OCI-LY1 (cell line): ENCODE data around the gene RALGDS.

Experiments
- H2AFZ ChIP-seq: fragments of 200-600 bp; sonication (generic), shearing (Covaris generic); 2 replicates; pipeline ENCODE4 v1.6.0; 2014; ENCODE audit warnings: antibody characterized with exemption, mild to moderate bottlenecking, low read length
- H3F3A ChIP-seq: fragments of 200-600 bp; sonication (generic), shearing (Covaris generic); 2 replicates; pipeline ENCODE4 v1.6.0; 2014; ENCODE audit warnings: mild to moderate bottlenecking, antibody characterized with exemption, low read length, moderate library complexity; ENCODE audit not compliant: insufficient read depth
- H3K27ac ChIP-seq: fragments of 200-600 bp; sonication (generic); 2 replicates; pipeline ENCODE4 v1.5.1; 2014; ENCODE audit warnings: low read length, mixed run types, mild to moderate bottlenecking, low read depth; ENCODE audit not compliant: poor library complexity, severe bottlenecking
- H3K27me3 ChIP-seq: fragments of 200-600 bp; sonication (generic); 2 replicates; pipeline ENCODE4 v1.6.0; 2014; ENCODE audit warnings: antibody characterized with exemption, mild to moderate bottlenecking, low read length, moderate library complexity; ENCODE audit not compliant: insufficient read depth
- H3K36me3 ChIP-seq: fragments of 200-600 bp; sonication (generic); 2 replicates; pipeline ENCODE4 v1.6.1; 2014; ENCODE audit warnings: mild to moderate bottlenecking, antibody characterized with exemption, low read length, moderate library complexity, mixed read lengths; ENCODE audit not compliant: insufficient read depth
- H3K4me1 ChIP-seq: fragments of 200-600 bp; sonication (generic); 2 replicates; pipeline ENCODE4 v1.5.1; 2014; ENCODE audit warnings: mild to moderate bottlenecking, low read length, moderate library complexity; ENCODE audit not compliant: insufficient read depth, severe bottlenecking
- H3K4me2 ChIP-seq: fragments of 200-600 bp; sonication (generic), shearing (Covaris generic); 2 replicates; pipeline ENCODE4 v1.6.1; 2014; ENCODE audit warnings: low read length
- H3K4me3 ChIP-seq: fragments of 200-600 bp; sonication (generic); 2 replicates; pipeline ENCODE4 v1.5.1; 2014; ENCODE audit warnings: low read length, low read depth, mild to moderate bottlenecking, mixed read lengths; ENCODE audit not compliant: poor library complexity, severe bottlenecking
- H3K79me2 ChIP-seq: fragments of 200-600 bp; shearing (Covaris generic); 2 replicates; pipeline ENCODE4 v1.6.1; 2016; ENCODE audit warnings: mixed run types, low read length, mixed read lengths; ENCODE audit not compliant: insufficient read depth
- H3K9ac ChIP-seq: fragments of 200-600 bp; sonication (generic), shearing (Covaris generic); 2 replicates; pipeline ENCODE4 v1.6.1; 2014; ENCODE audit warnings: mild to moderate bottlenecking, low read length, mixed read lengths
- H3K9me2 ChIP-seq: fragments of 200-600 bp; sonication (generic), shearing (Covaris generic); 2 replicates; pipeline ENCODE4 v1.6.1; 2014; ENCODE audit warnings: low read depth, mild to moderate bottlenecking, low read length, mixed read lengths
- H3K9me3 ChIP-seq: fragments of 200-600 bp; shearing (Covaris generic); 2 replicates; pipeline ENCODE4 v1.6.1; 2014; ENCODE audit warnings: low read length, mixed read lengths
- H4K20me1 ChIP-seq: fragments of 200-600 bp; sonication (generic), shearing (Covaris generic); 2 replicates; pipeline ENCODE4 v1.6.0; 2016; ENCODE audit warnings: mild to moderate bottlenecking, low read length; ENCODE audit not compliant: insufficient read depth
- CTCF ChIP-seq: fragments of 200-600 bp; sonication (generic), shearing (Covaris generic); IDR thresholded peaks from 2 replicates; pipeline ENCODE4 v1.5.1; 2017; ENCODE audit warnings: mild to moderate bottlenecking, antibody characterized with exemption, low read length, moderate library complexity, mixed read lengths
- EZH2 ChIP-seq: fragments of 200-600 bp; sonication (generic), shearing (Covaris generic); IDR thresholded peaks from 2 replicates; pipeline ENCODE4 v1.8.0; 2017; ENCODE audit warnings: borderline replicate concordance, mixed run types, mild to moderate bottlenecking, antibody characterized with exemption, low read length, moderate library complexity, mixed read lengths

RALGDS gene

GRCh38 chr9:133103183-133103986, 17.7 kb downstream of the RALGDS start:
- Histone ChIP-seq H3K9me2 (no peaks in the 10 kb centered on the region), H3K4me3 (no peak overlapping the region), H3K27me3 (no peaks in the 10 kb centered on the region), H3K4me2 (no peak overlapping the region), H4K20me1 (no peaks in the 10 kb centered on the region), H3K4me1 (no peaks in the 10 kb centered on the region), H3K9ac (no peak overlapping the region), H3K9me3 (no peaks in the 10 kb centered on the region), H3F3A (no peaks in the 10 kb centered on the region), H3K27ac (no peak overlapping the region), H3K36me3 (peaks cover 48% of the 10 kb centered on the region), H2AFZ (no peak overlapping the region), H3K79me2 (no peaks in the 10 kb centered on the region)
- TF ChIP-seq EZH2 (no peak), CTCF (peak; percentile 94)

- TF ChIP-seq EZH2 (no peak), CTCF (no peak)
- Histone ChIP-seq H3K27ac (no peak overlapping the region), H3K4me3 (no peak overlapping the region), H3K27me3 (no peaks in the 10 kb centered on the region), H3K36me3 (peaks cover 51% of the 10 kb centered on the region), H3K9me2 (no peaks in the 10 kb centered on the region), H4K20me1 (no peaks in the 10 kb centered on the region), H2AFZ (no peak overlapping the region), H3K79me2 (no peaks in the 10 kb centered on the region), H3F3A (no peaks in the 10 kb centered on the region), H3K9ac (no peak overlapping the region), H3K4me1 (no peaks in the 10 kb centered on the region), H3K4me2 (no peak overlapping the region), H3K9me3 (no peaks in the 10 kb centered on the region)
Measured at GRCh38 chr9:133102190-133103021, 18.6 kb downstream of the RALGDS start.

DNA sequence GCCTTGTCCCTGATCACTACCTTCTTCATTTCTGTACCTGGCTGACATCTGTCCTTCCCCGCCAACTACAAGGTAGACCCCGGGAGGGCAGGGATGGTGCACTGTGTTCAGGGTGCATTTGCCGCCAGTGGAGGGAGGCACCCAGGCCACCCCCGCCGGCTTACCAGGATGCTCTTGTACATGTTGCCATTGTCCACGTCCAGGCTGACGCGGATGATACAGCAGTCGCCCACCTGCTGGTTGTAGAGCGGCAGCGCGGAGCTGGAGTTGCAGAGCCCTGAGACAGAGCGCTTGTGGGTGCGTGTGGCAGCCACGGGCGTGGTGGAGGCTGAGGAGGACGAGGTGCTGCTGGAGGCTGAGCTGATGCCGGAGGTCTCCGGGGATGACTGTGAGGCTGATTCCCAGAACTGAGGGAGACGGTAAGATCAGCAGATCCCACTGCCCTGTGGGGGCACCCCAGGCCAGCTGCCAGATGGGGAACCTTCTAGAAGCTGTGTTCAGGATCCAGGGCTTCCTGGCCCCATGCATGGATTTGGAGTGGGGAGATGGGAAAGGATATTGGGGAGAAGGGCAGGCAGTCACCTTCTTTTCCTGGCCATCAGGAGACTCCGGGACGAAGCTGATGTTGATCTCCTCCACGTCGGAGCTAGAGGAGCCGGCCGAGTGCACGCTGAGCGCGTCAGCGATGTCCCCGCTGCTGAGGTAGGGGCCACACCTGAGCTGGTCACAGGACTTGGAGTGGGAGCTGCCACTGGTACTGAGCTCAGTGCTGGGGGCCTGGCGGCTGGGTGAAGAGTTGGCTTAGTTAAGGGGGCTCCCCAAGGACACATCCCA, 19.5 kb downstream of the RALGDS start:
- no peaks in the 10 kb centered on the region for H3K79me2 ChIP-seq
- no peak overlapping the region for H3K9ac ChIP-seq
- no peaks in the 10 kb centered on the region for H3K4me1 ChIP-seq
- no peaks in the 10 kb centered on the region for H4K20me1 ChIP-seq
- H3K4me3 ChIP-seq, result no peak overlapping the region
- H2AFZ ChIP-seq, result no peak overlapping the region
- peaks cover 59% of the 10 kb centered on the region for H3K36me3 ChIP-seq
- no peaks in the 10 kb centered on the region for H3F3A ChIP-seq
- no peak overlapping the region for H3K27ac ChIP-seq
- H3K4me2 ChIP-seq, result no peak overlapping the region
- no peaks in the 10 kb centered on the region for H3K27me3 ChIP-seq
- peaks cover 1% of the 10 kb centered on the region for H3K9me3 ChIP-seq
- no peak for TF ChIP-seq CTCF
- no peak for TF ChIP-seq EZH2
- no peaks in the 10 kb centered on the region for H3K9me2 ChIP-seq
